Ishikawa (cell line): ENCODE results near the gene PTPRU.

ENCODE experiments used
- CEBPB ChIP-seq: IDR thresholded peaks from 2 replicates; pipeline ENCODE4 v1.6.1; 2012
- CREB1 ChIP-seq: IDR thresholded peaks from 2 replicates; pipeline ENCODE4 v1.6.1; 2012; ENCODE audit warnings: low read depth
- EGR1 ChIP-seq: IDR thresholded peaks from 2 replicates; pipeline ENCODE4 v1.6.1; 2012
- EP300 ChIP-seq: IDR thresholded peaks from 2 replicates; pipeline ENCODE4 v1.6.1; 2012; ENCODE audit warnings: borderline replicate concordance
- FOXM1 ChIP-seq: IDR thresholded peaks from 2 replicates; pipeline ENCODE4 v1.6.1; 2012; ENCODE audit warnings: low read depth, borderline replicate concordance
- NFIC ChIP-seq: IDR thresholded peaks from 2 replicates; pipeline ENCODE4 v1.6.1; 2012
- RAD21 ChIP-seq: IDR thresholded peaks from 2 replicates; pipeline ENCODE4 v1.6.1; 2012; ENCODE audit warnings: low read depth
- TAF1 ChIP-seq: IDR thresholded peaks from 2 replicates; pipeline ENCODE4 v1.6.1; 2012; ENCODE audit warnings: low read depth, mild to moderate bottlenecking
- TCF12 ChIP-seq: IDR thresholded peaks from 2 replicates; pipeline ENCODE4 v1.6.1; 2012; ENCODE audit warnings: low read depth
- TEAD4 ChIP-seq: IDR thresholded peaks from 2 replicates; pipeline ENCODE4 v1.6.1; 2012
- YY1 ChIP-seq: IDR thresholded peaks from 2 replicates; pipeline ENCODE4 v1.6.1; 2012; ENCODE audit warnings: low read depth
- ZBTB7A ChIP-seq: IDR thresholded peaks from 2 replicates; pipeline ENCODE4 v1.6.1; 2012; ENCODE audit warnings: low read depth
- TF ChIP-seq, protein P1 (sequence below): IDR thresholded peaks from 2 replicates; pipeline ENCODE4 v1.6.1; 2012
- TF ChIP-seq, protein P2 (sequence below): IDR thresholded peaks from 2 replicates; pipeline ENCODE4 v1.6.1; 2012; ENCODE audit warnings: low read depth, mild to moderate bottlenecking
- TF ChIP-seq, protein P3 (sequence below): IDR thresholded peaks from 2 replicates; pipeline ENCODE4 v1.6.1; 2012

Gene PTPRU

DNA sequence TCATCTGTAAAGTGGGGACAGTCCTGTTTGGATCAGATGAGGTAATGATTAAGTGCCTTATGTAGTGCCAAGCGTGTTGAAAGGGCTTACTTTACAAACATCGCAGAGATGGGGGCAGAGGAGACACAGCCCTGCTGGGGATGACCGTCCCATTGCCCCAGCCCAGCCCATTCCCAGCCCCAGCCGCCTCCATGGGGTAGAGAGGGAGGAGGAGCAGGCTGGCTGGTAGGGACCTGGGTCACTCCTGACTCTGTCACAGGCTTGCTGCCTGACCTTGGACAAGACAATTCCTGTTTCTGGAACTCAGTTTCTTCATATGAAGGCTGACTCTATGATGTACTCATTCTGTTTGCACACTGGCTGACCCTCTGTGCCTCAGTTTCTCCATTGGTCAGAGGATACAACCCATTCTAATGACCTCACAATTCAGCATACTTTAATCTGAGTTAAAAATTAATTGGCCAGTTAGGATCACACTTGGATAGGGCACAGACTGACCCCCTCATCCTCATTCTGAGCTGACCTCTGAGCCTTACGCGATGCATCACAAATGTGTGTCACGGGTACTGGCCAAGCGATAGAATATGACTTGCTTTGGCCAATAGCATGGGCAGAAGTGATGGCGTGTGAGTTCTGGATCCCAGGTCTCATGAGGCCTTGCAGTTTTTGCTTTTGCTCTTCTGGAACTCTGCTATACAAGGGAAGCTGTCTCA, 91.1 kb downstream of the PTPRU start:
- no peak for TF ChIP-seq YY1
- no peak for TF ChIP-seq NFIC
- TF ChIP-seq, protein P1, sequence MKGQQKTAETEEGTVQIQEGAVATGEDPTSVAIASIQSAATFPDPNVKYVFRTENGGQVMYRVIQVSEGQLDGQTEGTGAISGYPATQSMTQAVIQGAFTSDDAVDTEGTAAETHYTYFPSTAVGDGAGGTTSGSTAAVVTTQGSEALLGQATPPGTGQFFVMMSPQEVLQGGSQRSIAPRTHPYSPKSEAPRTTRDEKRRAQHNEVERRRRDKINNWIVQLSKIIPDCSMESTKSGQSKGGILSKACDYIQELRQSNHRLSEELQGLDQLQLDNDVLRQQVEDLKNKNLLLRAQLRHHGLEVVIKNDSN = no peak
- no peak for TF ChIP-seq RAD21
- no peak for TF ChIP-seq EP300
- TF ChIP-seq CEBPB = no peak
- no peak for TF ChIP-seq FOXM1
- no peak for TF ChIP-seq TEAD4
- TF ChIP-seq, protein P2, sequence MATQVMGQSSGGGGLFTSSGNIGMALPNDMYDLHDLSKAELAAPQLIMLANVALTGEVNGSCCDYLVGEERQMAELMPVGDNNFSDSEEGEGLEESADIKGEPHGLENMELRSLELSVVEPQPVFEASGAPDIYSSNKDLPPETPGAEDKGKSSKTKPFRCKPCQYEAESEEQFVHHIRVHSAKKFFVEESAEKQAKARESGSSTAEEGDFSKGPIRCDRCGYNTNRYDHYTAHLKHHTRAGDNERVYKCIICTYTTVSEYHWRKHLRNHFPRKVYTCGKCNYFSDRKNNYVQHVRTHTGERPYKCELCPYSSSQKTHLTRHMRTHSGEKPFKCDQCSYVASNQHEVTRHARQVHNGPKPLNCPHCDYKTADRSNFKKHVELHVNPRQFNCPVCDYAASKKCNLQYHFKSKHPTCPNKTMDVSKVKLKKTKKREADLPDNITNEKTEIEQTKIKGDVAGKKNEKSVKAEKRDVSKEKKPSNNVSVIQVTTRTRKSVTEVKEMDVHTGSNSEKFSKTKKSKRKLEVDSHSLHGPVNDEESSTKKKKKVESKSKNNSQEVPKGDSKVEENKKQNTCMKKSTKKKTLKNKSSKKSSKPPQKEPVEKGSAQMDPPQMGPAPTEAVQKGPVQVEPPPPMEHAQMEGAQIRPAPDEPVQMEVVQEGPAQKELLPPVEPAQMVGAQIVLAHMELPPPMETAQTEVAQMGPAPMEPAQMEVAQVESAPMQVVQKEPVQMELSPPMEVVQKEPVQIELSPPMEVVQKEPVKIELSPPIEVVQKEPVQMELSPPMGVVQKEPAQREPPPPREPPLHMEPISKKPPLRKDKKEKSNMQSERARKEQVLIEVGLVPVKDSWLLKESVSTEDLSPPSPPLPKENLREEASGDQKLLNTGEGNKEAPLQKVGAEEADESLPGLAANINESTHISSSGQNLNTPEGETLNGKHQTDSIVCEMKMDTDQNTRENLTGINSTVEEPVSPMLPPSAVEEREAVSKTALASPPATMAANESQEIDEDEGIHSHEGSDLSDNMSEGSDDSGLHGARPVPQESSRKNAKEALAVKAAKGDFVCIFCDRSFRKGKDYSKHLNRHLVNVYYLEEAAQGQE = no peak
- TF ChIP-seq TCF12 = no peak
- TF ChIP-seq, protein P3, sequence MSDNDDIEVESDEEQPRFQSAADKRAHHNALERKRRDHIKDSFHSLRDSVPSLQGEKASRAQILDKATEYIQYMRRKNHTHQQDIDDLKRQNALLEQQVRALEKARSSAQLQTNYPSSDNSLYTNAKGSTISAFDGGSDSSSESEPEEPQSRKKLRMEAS = no peak
- no peak for TF ChIP-seq CREB1
- no peak for TF ChIP-seq ZBTB7A
- no peak for TF ChIP-seq EGR1
- TF ChIP-seq TAF1 = no peak

DNA sequence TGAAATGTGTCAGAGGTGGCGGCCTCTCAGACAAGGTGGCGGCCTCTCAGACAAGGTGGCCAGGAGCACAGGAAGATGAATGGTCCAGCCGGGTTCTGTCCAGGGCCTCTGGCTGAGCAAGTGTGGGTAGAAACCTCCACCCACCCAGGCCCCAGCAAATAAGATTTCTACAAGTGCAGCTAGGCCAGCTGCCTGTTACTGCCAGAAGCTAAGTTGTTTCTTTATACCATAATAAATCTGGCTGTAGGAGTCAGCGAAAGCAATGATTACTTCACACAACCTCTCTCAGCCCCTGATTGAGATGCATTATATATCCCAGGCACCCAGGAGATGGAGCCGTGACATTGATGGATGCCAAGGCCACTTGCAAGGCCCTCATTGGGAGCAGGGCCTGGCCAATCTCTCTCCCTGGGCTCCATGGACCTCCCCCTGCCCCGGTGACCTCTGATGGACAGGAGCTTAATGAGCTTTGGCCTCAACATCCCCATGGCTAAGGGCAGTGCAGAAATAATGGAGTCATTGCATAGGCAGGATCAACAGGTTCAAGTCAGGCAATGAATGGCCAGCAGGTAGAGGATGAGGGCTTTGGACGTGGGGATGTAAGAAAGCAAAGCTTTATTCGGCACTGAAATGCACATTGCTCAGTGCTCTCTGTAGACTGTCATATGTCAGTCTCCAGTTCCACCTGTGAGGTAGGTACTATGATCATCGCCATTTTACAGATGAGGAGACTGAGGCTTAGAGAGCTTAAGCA, 92.9 kb downstream of the PTPRU start:
- TF ChIP-seq TCF12 (no peak), EP300 (no peak), YY1 (no peak), ZBTB7A (no peak), EGR1 (no peak), CEBPB (no peak), FOXM1 (no peak), TEAD4 (no peak), NFIC (no peak), RAD21 (no peak), CREB1 (no peak)
- TF ChIP-seq, protein P3 = no peak
- TF ChIP-seq, protein P2 = no peak
- TF ChIP-seq, protein P1 = no peak

DNA sequence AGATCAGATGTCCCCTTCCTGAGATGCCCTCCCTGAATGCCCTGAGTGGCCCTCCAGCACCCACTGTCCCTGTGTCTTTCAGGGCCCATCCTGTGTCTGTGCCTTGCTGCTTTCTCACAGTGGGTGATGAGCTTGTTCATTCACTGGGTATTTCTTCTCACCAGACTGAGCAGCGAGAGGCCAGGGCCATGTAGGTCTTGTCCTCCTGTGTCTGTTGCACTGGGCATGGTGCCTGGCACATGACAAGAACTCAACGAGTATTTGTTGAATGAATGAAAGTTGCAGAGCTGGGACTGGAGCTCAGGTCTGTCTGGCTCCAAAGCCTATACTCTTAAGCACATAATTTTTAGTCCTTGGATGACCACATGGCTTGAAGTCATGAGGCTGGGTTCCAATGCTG, 93.8 kb downstream of the PTPRU start:
- TF ChIP-seq TEAD4 (no peak), ZBTB7A (no peak), EGR1 (no peak), NFIC (no peak), TCF12 (no peak), FOXM1 (no peak), CREB1 (no peak), EP300 (no peak), TAF1 (no peak), RAD21 (no peak), CEBPB (no peak), YY1 (no peak)
- TF ChIP-seq, protein P3 = no peak
- TF ChIP-seq, protein P1 = no peak
- TF ChIP-seq, protein P2 = no peak
